GM23338 (cell line): ENCODE measurements around the gene RTP5.

Experiments used
- CREB1 ChIP-seq: fragments of 250-450 bp; sonication (Bioruptor Pico); IDR thresholded peaks from 2 replicates; pipeline ENCODE4 v1.5.0; 2020; ENCODE audit warnings: low read depth, mild to moderate bottlenecking, moderate library complexity
- EZH2 ChIP-seq: fragments of 200-600 bp; sonication (generic); IDR thresholded peaks from one replicate; pipeline ENCODE4 v1.8.0; 2017; ENCODE audit warnings: antibody characterized with exemption, mild to moderate bottlenecking, low read depth; ENCODE audit not compliant: unreplicated experiment
- POLR2AphosphoS5 ChIP-seq: IDR thresholded peaks from 2 replicates; pipeline ENCODE4 v1.6.1; 2016; ENCODE audit warnings: antibody characterized with exemption, low read depth
- STAT1 ChIP-seq: IDR thresholded peaks from one replicate; pipeline ENCODE4 v1.6.1; 2016; ENCODE audit warnings: antibody characterized with exemption; ENCODE audit not compliant: unreplicated experiment
- ZNF331 ChIP-seq: fragments of 250-450 bp; sonication (Bioruptor Pico); IDR thresholded peaks from 2 replicates; pipeline ENCODE4 v1.5.0; 2020; ENCODE audit warnings: low read depth, mild to moderate bottlenecking, moderate library complexity
- TF ChIP-seq, protein P1 (sequence below), 2 experiments: fragments of 200-600 bp in 1 of 2; sonication (generic) in 1 of 2; conservative IDR thresholded peaks; 2 replicates each; pipeline versions ENCODE4 v1.5.1 to v1.6.1; 2016 to 2017; ENCODE audit warnings: antibody characterized with exemption in 2 of 2, low read depth in 2 of 2, mild to moderate bottlenecking in 2 of 2, moderate library complexity in 1 of 2
- TF ChIP-seq, protein P2 (sequence below): IDR thresholded peaks from one replicate; pipeline ENCODE4 v1.6.1; 2018; ENCODE audit warnings: antibody characterized with exemption; ENCODE audit not compliant: unreplicated experiment

DNA sequence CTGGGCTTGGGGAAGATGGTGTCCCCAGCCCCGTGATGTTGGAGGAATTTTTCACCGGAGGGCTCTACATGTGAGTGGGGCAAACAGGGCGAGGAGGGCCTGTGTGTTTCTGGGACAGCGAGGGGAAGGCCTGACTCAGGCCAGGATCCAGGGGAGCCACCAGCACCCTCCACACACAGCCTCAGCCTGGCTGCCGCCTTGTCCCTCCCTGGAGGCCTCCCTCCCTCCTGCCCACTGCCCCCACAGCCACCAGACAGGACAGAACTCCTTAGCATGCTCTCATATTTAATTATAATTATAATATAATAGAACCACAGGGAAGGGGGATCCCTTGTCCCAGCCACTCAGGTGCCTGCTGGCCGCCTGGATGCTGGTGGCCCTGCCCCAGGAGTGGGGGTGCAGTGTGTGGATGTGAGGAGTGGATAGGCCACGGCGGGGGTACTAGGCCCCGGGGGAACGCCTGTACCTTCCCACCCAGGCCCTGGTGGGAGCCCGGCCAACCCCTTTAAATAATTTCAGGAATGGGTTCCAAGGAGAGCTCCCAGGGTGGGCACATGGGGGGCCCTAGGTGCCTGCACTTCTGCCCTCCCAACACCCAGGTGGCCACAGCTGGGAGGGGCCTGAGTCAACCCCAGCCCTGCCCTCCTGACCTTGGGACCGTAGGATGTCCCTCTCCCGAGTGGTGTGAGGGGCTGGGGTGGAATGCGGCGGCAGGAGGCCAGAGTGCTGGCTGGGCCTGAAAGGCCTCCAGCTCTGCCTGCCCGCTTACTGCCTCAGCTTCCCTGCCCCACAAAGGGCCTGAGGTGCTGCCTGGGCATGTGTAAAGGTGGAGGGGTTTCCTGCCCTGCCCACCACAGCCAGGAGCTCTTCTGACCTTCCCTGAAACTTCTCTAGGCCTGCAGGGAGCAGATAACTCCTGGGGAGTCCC lies 19.6 kb upstream of the RTP5 start:
- TF ChIP-seq, protein P1, sequence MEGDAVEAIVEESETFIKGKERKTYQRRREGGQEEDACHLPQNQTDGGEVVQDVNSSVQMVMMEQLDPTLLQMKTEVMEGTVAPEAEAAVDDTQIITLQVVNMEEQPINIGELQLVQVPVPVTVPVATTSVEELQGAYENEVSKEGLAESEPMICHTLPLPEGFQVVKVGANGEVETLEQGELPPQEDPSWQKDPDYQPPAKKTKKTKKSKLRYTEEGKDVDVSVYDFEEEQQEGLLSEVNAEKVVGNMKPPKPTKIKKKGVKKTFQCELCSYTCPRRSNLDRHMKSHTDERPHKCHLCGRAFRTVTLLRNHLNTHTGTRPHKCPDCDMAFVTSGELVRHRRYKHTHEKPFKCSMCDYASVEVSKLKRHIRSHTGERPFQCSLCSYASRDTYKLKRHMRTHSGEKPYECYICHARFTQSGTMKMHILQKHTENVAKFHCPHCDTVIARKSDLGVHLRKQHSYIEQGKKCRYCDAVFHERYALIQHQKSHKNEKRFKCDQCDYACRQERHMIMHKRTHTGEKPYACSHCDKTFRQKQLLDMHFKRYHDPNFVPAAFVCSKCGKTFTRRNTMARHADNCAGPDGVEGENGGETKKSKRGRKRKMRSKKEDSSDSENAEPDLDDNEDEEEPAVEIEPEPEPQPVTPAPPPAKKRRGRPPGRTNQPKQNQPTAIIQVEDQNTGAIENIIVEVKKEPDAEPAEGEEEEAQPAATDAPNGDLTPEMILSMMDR (conservative IDR thresholded peaks at IDR 0.05; ENCODE audit: low read depth in 2 of 2), result no peak
- TF ChIP-seq EZH2 (no peak), ZNF331 (no peak), CREB1 (CRISPR knock-in tag) (no peak), POLR2AphosphoS5 (no peak), STAT1 (no peak)
- TF ChIP-seq, protein P2, sequence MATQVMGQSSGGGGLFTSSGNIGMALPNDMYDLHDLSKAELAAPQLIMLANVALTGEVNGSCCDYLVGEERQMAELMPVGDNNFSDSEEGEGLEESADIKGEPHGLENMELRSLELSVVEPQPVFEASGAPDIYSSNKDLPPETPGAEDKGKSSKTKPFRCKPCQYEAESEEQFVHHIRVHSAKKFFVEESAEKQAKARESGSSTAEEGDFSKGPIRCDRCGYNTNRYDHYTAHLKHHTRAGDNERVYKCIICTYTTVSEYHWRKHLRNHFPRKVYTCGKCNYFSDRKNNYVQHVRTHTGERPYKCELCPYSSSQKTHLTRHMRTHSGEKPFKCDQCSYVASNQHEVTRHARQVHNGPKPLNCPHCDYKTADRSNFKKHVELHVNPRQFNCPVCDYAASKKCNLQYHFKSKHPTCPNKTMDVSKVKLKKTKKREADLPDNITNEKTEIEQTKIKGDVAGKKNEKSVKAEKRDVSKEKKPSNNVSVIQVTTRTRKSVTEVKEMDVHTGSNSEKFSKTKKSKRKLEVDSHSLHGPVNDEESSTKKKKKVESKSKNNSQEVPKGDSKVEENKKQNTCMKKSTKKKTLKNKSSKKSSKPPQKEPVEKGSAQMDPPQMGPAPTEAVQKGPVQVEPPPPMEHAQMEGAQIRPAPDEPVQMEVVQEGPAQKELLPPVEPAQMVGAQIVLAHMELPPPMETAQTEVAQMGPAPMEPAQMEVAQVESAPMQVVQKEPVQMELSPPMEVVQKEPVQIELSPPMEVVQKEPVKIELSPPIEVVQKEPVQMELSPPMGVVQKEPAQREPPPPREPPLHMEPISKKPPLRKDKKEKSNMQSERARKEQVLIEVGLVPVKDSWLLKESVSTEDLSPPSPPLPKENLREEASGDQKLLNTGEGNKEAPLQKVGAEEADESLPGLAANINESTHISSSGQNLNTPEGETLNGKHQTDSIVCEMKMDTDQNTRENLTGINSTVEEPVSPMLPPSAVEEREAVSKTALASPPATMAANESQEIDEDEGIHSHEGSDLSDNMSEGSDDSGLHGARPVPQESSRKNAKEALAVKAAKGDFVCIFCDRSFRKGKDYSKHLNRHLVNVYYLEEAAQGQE, result no peak
